GM12878 (cell line): ENCODE measurements around the gene TBC1D5. TPM values are rescaled to one million over a fixed set of nuclear protein-coding genes. Genes with fewer than 3 reads are reported as not detected.

ENCODE experiments used
- ATAC-seq: fragments of 200-7000 bp; cut with Tn5 transposase; 3 replicates; pipeline ENCODE4 v1.9.1; 2020; ENCODE audit warnings: mild to moderate bottlenecking, moderate library complexity
- BruUV-seq: library from RNA; stranded (reverse); fragments of 400-500 nt; replicated peaks from 2 replicates; lab custom pipeline; 2021; lab: Mats Ljungman, UMichigan
- CTCF ChIA-PET: fragments of 300-600 bp; sonication (Branson Sonifier 250); formaldehyde crosslinking; extraction: SDS; loops from one replicate; lab custom pipeline; 2021; ENCODE audit warnings: inconsistent platforms; lab: Yijun Ruan, JAX
- POLR2A ChIA-PET: fragments of 350-600 bp; formaldehyde crosslinking; extraction: SDS; loops from one replicate; lab custom pipeline; 2021; ENCODE audit warnings: inconsistent platforms; lab: Charles Lee
- RAD21 ChIA-PET: fragments of 300-600 bp; sonication (Branson Sonifier 250); formaldehyde crosslinking; loops from one replicate; lab custom pipeline; 2023; ENCODE audit warnings: antibody characterized with exemption; ENCODE audit not compliant: unreplicated experiment; lab: Charles Lee
- SMC1A ChIA-PET: fragments of 300-600 bp; sonication (Branson Sonifier 250); formaldehyde crosslinking; loops from one replicate; lab custom pipeline; 2023; ENCODE audit not compliant: unreplicated experiment, uncharacterized antibody; lab: Charles Lee
- DNase-seq: peaks from one replicate; pipeline ENCODE4 v3.0.0-alpha.2; 2011; ENCODE audit warnings: low read depth, low spot score
- FAIRE-seq: peaks from 3 replicates; lab custom pipeline; 2011; peaks lifted over from hg19 to GRCh38; lab: Jason Lieb, UNC
- H2AFZ ChIP-seq: 2 replicates; pipeline ENCODE4 v1.6.0; 2011; ENCODE audit warnings: low read depth, low read length, control low read depth; ENCODE audit not compliant: control insufficient read depth
- H3K27ac ChIP-seq: 2 replicates; pipeline ENCODE4 v1.5.1; 2011; ENCODE audit warnings: control low read depth; ENCODE audit not compliant: control insufficient read depth, insufficient read depth
- H3K27me3 ChIP-seq, 2 experiments: replicated peaks in 1 of 2; 2 replicates each; pipeline versions ENCODE4 v1.6.0 to v1.6.1; 2011; ENCODE audit warnings: low read length in 1 of 2; ENCODE audit not compliant: control insufficient read depth in 2 of 2, insufficient read depth in 2 of 2
- H3K36me3 ChIP-seq, 2 experiments: 2 replicates each; pipeline ENCODE4 v1.5.1; 2011; ENCODE audit warnings: low read length in 1 of 2; ENCODE audit not compliant: control insufficient read depth in 2 of 2, insufficient read depth in 2 of 2
- H3K4me1 ChIP-seq: 2 replicates; pipeline ENCODE4 v1.6.1; 2011; ENCODE audit warnings: mild to moderate bottlenecking, low read length, moderate library complexity, mixed read lengths; ENCODE audit not compliant: control insufficient read depth, insufficient read depth
- H3K4me2 ChIP-seq: 2 replicates; pipeline ENCODE4 v1.6.0; 2011; ENCODE audit warnings: control low read depth; ENCODE audit not compliant: control insufficient read depth, insufficient read depth
- H3K4me3 ChIP-seq: fragments of 200-600 bp; sonication (generic); 2 replicates; pipeline ENCODE4 v1.5.1; 2016
- H3K79me2 ChIP-seq: 2 replicates; pipeline ENCODE4 v1.6.0; 2011; ENCODE audit warnings: low read length; ENCODE audit not compliant: control insufficient read depth, insufficient read depth
- H3K9ac ChIP-seq: 2 replicates; pipeline ENCODE4 v1.8.0; 2011; ENCODE audit warnings: low read length, control low read depth, mixed read lengths; ENCODE audit not compliant: control insufficient read depth, insufficient read depth
- H3K9me3 ChIP-seq: replicated peaks from 3 replicates; pipeline ENCODE4 v1.5.1; 2011; ENCODE audit warnings: mild to moderate bottlenecking, low read length; ENCODE audit not compliant: control insufficient read depth, insufficient read depth
- H4K20me1 ChIP-seq: 2 replicates; pipeline ENCODE4 v1.6.0; 2011; ENCODE audit not compliant: control insufficient read depth, insufficient read depth
- ATF7 ChIP-seq: fragments of 450-650 bp; IDR thresholded peaks from 2 replicates; pipeline ENCODE4 v1.6.1; 2016; ENCODE audit warnings: low read depth, mild to moderate bottlenecking
- E2F8 ChIP-seq: fragments of 450-650 bp; IDR thresholded peaks from 2 replicates; pipeline ENCODE4 v1.6.1; 2018; ENCODE audit warnings: mild to moderate bottlenecking, low read depth, moderate library complexity; ENCODE audit not compliant: partially characterized antibody
- IRF4 ChIP-seq: IDR thresholded peaks from 2 replicates; pipeline ENCODE4 v1.6.1; 2011; ENCODE audit warnings: low read depth, low read length
- MEF2A ChIP-seq: IDR thresholded peaks from 2 replicates; pipeline ENCODE4 v1.6.1; 2011; ENCODE audit warnings: low read depth, mild to moderate bottlenecking, low read length, moderate library complexity; ENCODE audit not compliant: insufficient read depth
- MTA3 ChIP-seq: IDR thresholded peaks from 2 replicates; pipeline ENCODE4 v1.6.1; 2012; ENCODE audit warnings: low read length, inconsistent platforms, borderline replicate concordance
- MXI1 ChIP-seq: fragments of 150-350 bp; IDR thresholded peaks from 2 replicates; pipeline ENCODE4 v1.6.1; 2011; ENCODE audit warnings: low read depth, mild to moderate bottlenecking, inconsistent platforms, low read length, improper control_type of control experiment
- NRF1 ChIP-seq: conservative IDR thresholded peaks from 2 replicates; pipeline ENCODE4 v1.6.1; 2011; ENCODE audit warnings: mild to moderate bottlenecking, low read depth, low read length, improper control_type of control experiment
- RAD51 ChIP-seq: fragments of 450-650 bp; IDR thresholded peaks from 2 replicates; pipeline ENCODE4 v1.6.1; 2016; ENCODE audit warnings: moderate library complexity, mild to moderate bottlenecking, inconsistent platforms
- RBBP5 ChIP-seq: fragments of 200-600 bp; sonication (generic); conservative IDR thresholded peaks from 2 replicates; pipeline ENCODE4 v1.6.1; 2016
- SIN3A ChIP-seq: IDR thresholded peaks from 2 replicates; pipeline ENCODE4 v1.6.1; 2012; ENCODE audit warnings: low read depth, low read length, improper control_type of control experiment
- SMAD5 ChIP-seq: IDR thresholded peaks from 2 replicates; pipeline ENCODE4 v1.6.1; 2016; ENCODE audit warnings: antibody characterized with exemption, low read depth
- SMARCA5 ChIP-seq: fragments of 450-650 bp; IDR thresholded peaks from 2 replicates; pipeline ENCODE4 v1.6.1; 2017; ENCODE audit warnings: mild to moderate bottlenecking
- TCF12 ChIP-seq: IDR thresholded peaks from 2 replicates; pipeline ENCODE4 v1.6.1; 2011; ENCODE audit warnings: low read depth, mild to moderate bottlenecking, low read length
- USF2 ChIP-seq: IDR thresholded peaks from 2 replicates; pipeline ENCODE4 v1.6.1; 2011; ENCODE audit warnings: low read depth, low read length, improper control_type of control experiment, borderline replicate concordance
- WRNIP1 ChIP-seq: IDR thresholded peaks from 2 replicates; pipeline ENCODE4 v1.6.1; 2011; ENCODE audit warnings: low read depth, low read length, improper control_type of control experiment, borderline replicate concordance
- ZNF24 ChIP-seq: fragments of 450-650 bp; IDR thresholded peaks from 2 replicates; pipeline ENCODE4 v1.6.1; 2017; ENCODE audit warnings: antibody characterized with exemption, mild to moderate bottlenecking
- ZNF622 ChIP-seq: fragments of 450-650 bp; IDR thresholded peaks from 2 replicates; pipeline ENCODE4 v1.6.1; 2017; ENCODE audit warnings: mild to moderate bottlenecking, inconsistent platforms
- WGBS: methylation state at CpG from one replicate; pipeline ENCODE4 v1.1.6; 2016; ENCODE audit warnings: low lambda C conversion rate; ENCODE audit not compliant: insufficient replicate concordance, insufficient coverage; ENCODE audit errors: missing lambda C conversion rate; 5-methylcytosine and 5-hydroxymethylcytosine counted together
- in situ Hi-C: fragments of 300-500 bp; cut with MboI; formaldehyde crosslinking; loops from 9 replicates; pipeline ENCODE4 v1.14.3; 2018; ENCODE audit warnings: mixed read lengths
- intact Hi-C: fragments of 100-400 bp; cut with micrococcal nuclease; formaldehyde crosslinking; loops from one replicate; pipeline ENCODE4 v1.14.2; 2022; ENCODE audit not compliant: unreplicated experiment
- polyA plus RNA-seq, 11 experiments: library from polyadenylated mRNA; depleted of rRNA in 4 of 11; unstranded in 6 of 11; stranded (reverse) in 5 of 11; fragments of >200 nt; fragmentation: Nextera tagmentation in 4 of 11; fragmentation: Illumina TruSeq in 1 of 11; extraction: Ambion mirVana in 4 of 11; extraction: Trizol in 1 of 11; gene quantifications; 1 replicate in 1 of 11; 2 replicates in 10 of 11; pipeline versions ENCODE4 v1.2.1 to v1.2.3, GENCODE V29; 2011 to 2016; ENCODE audit warnings: inconsistent platforms in 2 of 11, missing spikeins in 2 of 11, low read depth in 1 of 11
- total RNA-seq, 4 experiments: library from RNA; depleted of rRNA in 3 of 4; stranded (reverse); fragments of >200 nt in 3 of 4; fragmentation: Illumina TruSeq in 1 of 4; extraction: Trizol in 1 of 4; gene quantifications; 2 replicates each; pipeline versions ENCODE4 v1.2.1 to v1.2.3, GENCODE V29; 2013 to 2021
- TF ChIP-seq, protein P1 (sequence below): IDR thresholded peaks from 2 replicates; pipeline ENCODE4 v1.6.1; 2011; ENCODE audit warnings: mild to moderate bottlenecking, low read depth, low read length, moderate library complexity; ENCODE audit not compliant: insufficient replicate concordance

Gene TBC1D5
- total and polyA plus RNA-seq, 10 of the 15 experiments (the other 5 are each of a cell fraction or from before 2014, with no cell fraction given), result 5.5 to 61.0 (median 43.8) TPM

- CTCF ChIA-PET, result interaction anchor here (3.0 kb wide), 1 partner anchor 109 kb away, joined by 10 read pairs; no protein-coding TSS in a partner anchor
- in situ Hi-C loops, result no loop called here
- TF ChIP-seq RBBP5, result no peak
- TF ChIP-seq WRNIP1, result no peak
- no peak for TF ChIP-seq USF2
- no peak for TF ChIP-seq SIN3A
- TF ChIP-seq NRF1, result no peak
- no peak for TF ChIP-seq TCF12
- no peak for TF ChIP-seq ZNF24
- no peak for TF ChIP-seq SMARCA5
- TF ChIP-seq, protein P1, sequence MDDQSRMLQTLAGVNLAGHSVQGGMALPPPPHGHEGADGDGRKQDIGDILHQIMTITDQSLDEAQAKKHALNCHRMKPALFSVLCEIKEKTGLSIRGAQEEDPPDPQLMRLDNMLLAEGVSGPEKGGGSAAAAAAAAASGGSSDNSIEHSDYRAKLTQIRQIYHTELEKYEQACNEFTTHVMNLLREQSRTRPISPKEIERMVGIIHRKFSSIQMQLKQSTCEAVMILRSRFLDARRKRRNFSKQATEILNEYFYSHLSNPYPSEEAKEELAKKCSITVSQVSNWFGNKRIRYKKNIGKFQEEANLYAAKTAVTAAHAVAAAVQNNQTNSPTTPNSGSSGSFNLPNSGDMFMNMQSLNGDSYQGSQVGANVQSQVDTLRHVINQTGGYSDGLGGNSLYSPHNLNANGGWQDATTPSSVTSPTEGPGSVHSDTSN, result no peak
- no peak for TF ChIP-seq MXI1
- no peak for TF ChIP-seq MTA3
- no peak for TF ChIP-seq ATF7
- no peak for TF ChIP-seq ZNF622
- no peak for TF ChIP-seq SMAD5
- TF ChIP-seq E2F8, result no peak
- no peak for TF ChIP-seq RAD51
- TF ChIP-seq MEF2A, result no peak
- no peak for TF ChIP-seq IRF4
Measured at GRCh38 chr3:17304969-17305368, 437.5 kb downstream of the TBC1D5 start.

More at GRCh38 chr3:17304969-17305368, 437.5 kb downstream of the TBC1D5 start:
- no peak for FAIRE-seq
- Histone ChIP-seq H3K79me2 (no peaks in the 10 kb centered on the region), H3K27ac (no peak overlapping the region), H3K9ac (no peak overlapping the region), H3K36me3 (no peaks in the 10 kb centered on the region), H2AFZ (no peak overlapping the region), H3K27me3 (no peaks in the 10 kb centered on the region), H3K4me2 (no peak overlapping the region), H3K4me1 (no peaks in the 10 kb centered on the region), H4K20me1 (no peaks in the 10 kb centered on the region), H3K4me3 (no peak overlapping the region), H3K9me3 (no peaks in the 10 kb centered on the region)
- intact Hi-C loops, result no loop called here
- WGBS, result 71% methylated on average over 1 of the region's 1 CpG
- BruUV-seq, result no TSS peak
- no peak for DNase-seq
- ChIA-PET POLR2A (no interaction called here), RAD21 (interaction anchor here (0.5 kb wide), 1 partner anchor 71 kb away, joined by 3 read pairs; no protein-coding TSS in a partner anchor), SMC1A (interaction anchor here (1.0 to 1.1 kb wide), 2 partner anchors 9 to 11 kb away, joined by 3 read pairs; no protein-coding TSS in a partner anchor)
- ATAC-seq, result no peak
